HCT116 (cell line): ENCODE results near the gene MLLT3. TPM values are rescaled to one million over a fixed set of nuclear protein-coding genes. Genes with fewer than 3 reads are reported as not detected.

Experiments
- ATAC-seq: fragments of 200-7000 bp; cut with Tn5 transposase; 2 replicates; pipeline ENCODE4 v1.9.1; 2020; ENCODE audit warnings: mild to moderate bottlenecking, moderate library complexity
- BruUV-seq: library from RNA; stranded (reverse); fragments of 400-500 nt; replicated peaks from 2 replicates; lab custom pipeline; 2021; lab: Mats Ljungman, UMichigan
- CTCF ChIA-PET: fragments of 300-600 bp; sonication (Branson Sonifier 250); formaldehyde crosslinking; loops from one replicate; lab custom pipeline; 2021; ENCODE audit warnings: antibody characterized with exemption; lab: Charles Lee
- POLR2A ChIA-PET: fragments of 300-600, 350-600 bp; sonication (Branson Sonifier 250); formaldehyde crosslinking; loops from one replicate; lab custom pipeline; 2021; ENCODE audit warnings: antibody characterized with exemption; lab: Charles Lee
- RAD21 ChIA-PET, 2 experiments: fragments of 300-600 bp; sonication (Branson Sonifier 250); formaldehyde crosslinking; loops; one replicate each; lab custom pipeline; 2023; ENCODE audit warnings: low total read pairs in 2 of 2; ENCODE audit not compliant: uncharacterized antibody in 2 of 2, unreplicated experiment in 2 of 2, low non-redundant PET in 1 of 2; lab: Charles Lee
- DNase-seq: peaks from one replicate; pipeline ENCODE4 v3.0.0-alpha.2; 2010; ENCODE audit warnings: low read depth, low spot score
- H2AFZ ChIP-seq: fragments of 200-600 bp; shearing (Covaris generic), sonication (generic); 2 replicates; pipeline ENCODE4 v1.6.1; 2017; ENCODE audit warnings: low read depth, mixed run types, mixed read lengths, antibody characterized with exemption, low read length; ENCODE audit not compliant: poor library complexity, severe bottlenecking
- H3K27ac ChIP-seq: 2 replicates; pipeline ENCODE4 v1.5.1; 2012; ENCODE audit warnings: low read depth, low read length
- H3K27me3 ChIP-seq: fragments of 200-600 bp; sonication (generic); 2 replicates; pipeline ENCODE4 v1.6.1; 2016; ENCODE audit warnings: mixed run types, low read length, mixed read lengths; ENCODE audit not compliant: insufficient read depth
- H3K36me3 ChIP-seq, 2 experiments: fragments of 200-500 bp in 1 of 2; fragments of 200-600 bp in 1 of 2; sonication (Bioruptor generic) in 1 of 2; sonication (generic) in 1 of 2; 2 replicates each; pipeline versions ENCODE4 v1.5.1 to v1.6.1; 2014 to 2016; ENCODE audit warnings: low read length in 2 of 2, inconsistent platforms in 1 of 2, mixed read lengths in 1 of 2, mixed run types in 1 of 2; ENCODE audit not compliant: insufficient read depth in 2 of 2, control insufficient read depth in 1 of 2
- H3K4me1 ChIP-seq, 2 experiments: fragments of 200-600 bp in 1 of 2; sonication (generic) in 1 of 2; 2 replicates each; pipeline versions ENCODE4 v1.5.1 to v1.6.1; 2012 to 2017; ENCODE audit warnings: low read length in 2 of 2, inconsistent platforms in 1 of 2, mild to moderate bottlenecking in 1 of 2, mixed read lengths in 1 of 2, mixed run types in 1 of 2, moderate library complexity in 1 of 2; ENCODE audit not compliant: insufficient read depth in 2 of 2, control insufficient read depth in 1 of 2
- H3K4me2 ChIP-seq: fragments of 200-600 bp; sonication (generic); 2 replicates; pipeline ENCODE4 v1.6.1; 2017; ENCODE audit warnings: mixed run types, low read length, mixed read lengths
- H3K4me3 ChIP-seq, 2 experiments: fragments of 200-600 bp in 1 of 2; sonication (generic) in 1 of 2; replicated peaks in 1 of 2; 2 replicates each; pipeline ENCODE4 v1.5.1; 2011 to 2016; ENCODE audit warnings: low read length in 2 of 2, control low read depth in 1 of 2, low read depth in 1 of 2, mild to moderate bottlenecking in 1 of 2, mixed read lengths in 1 of 2, mixed run types in 1 of 2
- H3K79me2 ChIP-seq: fragments of 200-600 bp; sonication (generic); 2 replicates; pipeline ENCODE4 v1.6.1; 2017; ENCODE audit warnings: mild to moderate bottlenecking, mixed run types, low read length, moderate library complexity, mixed read lengths; ENCODE audit not compliant: insufficient read depth
- H3K9ac ChIP-seq: fragments of 200-600 bp; sonication (generic); 2 replicates; pipeline ENCODE4 v1.6.1; 2016; ENCODE audit warnings: low read length, mixed read lengths
- H3K9me2 ChIP-seq: fragments of 200-600 bp; sonication (generic), shearing (Covaris generic); 2 replicates; pipeline ENCODE4 v1.6.1; 2017; ENCODE audit warnings: mixed run types, mild to moderate bottlenecking, moderate library complexity; ENCODE audit not compliant: insufficient read depth
- H3K9me3 ChIP-seq, 2 experiments: fragments of 200-500 bp in 1 of 2; fragments of 200-600 bp in 1 of 2; sonication (Bioruptor generic) in 1 of 2; sonication (generic) in 1 of 2; 2 replicates each; pipeline ENCODE4 v1.6.1; 2014 to 2017; ENCODE audit warnings: low read length in 2 of 2, mixed read lengths in 2 of 2, inconsistent platforms in 1 of 2, low read depth in 1 of 2, mild to moderate bottlenecking in 1 of 2, mixed run types in 1 of 2, moderate library complexity in 1 of 2; ENCODE audit not compliant: control insufficient read depth in 1 of 2, insufficient read depth in 1 of 2
- H4K20me1 ChIP-seq: fragments of 200-600 bp; sonication (generic), shearing (Covaris generic); 2 replicates; pipeline ENCODE4 v1.6.1; 2017; ENCODE audit warnings: mixed run types, mild to moderate bottlenecking, moderate library complexity; ENCODE audit not compliant: insufficient read depth
- CBX3 ChIP-seq: IDR thresholded peaks from 2 replicates; pipeline ENCODE4 v1.6.1; 2012; ENCODE audit warnings: low read depth
- CEBPB ChIP-seq: IDR thresholded peaks from 2 replicates; pipeline ENCODE4 v1.6.1; 2012; ENCODE audit warnings: low read depth
- ELF1 ChIP-seq: IDR thresholded peaks from 2 replicates; pipeline ENCODE4 v1.6.1; 2012; ENCODE audit warnings: low read depth, borderline replicate concordance
- POLR2A ChIP-seq: IDR thresholded peaks from 2 replicates; pipeline ENCODE4 v1.7.0; 2011; ENCODE audit warnings: borderline replicate concordance; ENCODE audit not compliant: insufficient read depth, insufficient read length; ENCODE audit errors: extremely low read depth
- POLR2AphosphoS5 ChIP-seq: IDR thresholded peaks from 2 replicates; pipeline ENCODE4 v1.6.1; 2011; ENCODE audit warnings: mild to moderate bottlenecking, low read depth, low read length, moderate library complexity
- SIN3A ChIP-seq: IDR thresholded peaks from 2 replicates; pipeline ENCODE4 v1.6.1; 2012; ENCODE audit warnings: low read depth
- SP1 ChIP-seq: IDR thresholded peaks from 2 replicates; pipeline ENCODE4 v1.6.1; 2012; ENCODE audit warnings: low read depth
- SRF ChIP-seq: IDR thresholded peaks from 2 replicates; pipeline ENCODE4 v1.6.1; 2012; ENCODE audit warnings: low read depth
- YY1 ChIP-seq: IDR thresholded peaks from 2 replicates; pipeline ENCODE4 v1.6.1; 2011; ENCODE audit warnings: low read length, low read depth, moderate library complexity, mild to moderate bottlenecking; ENCODE audit not compliant: insufficient replicate concordance; ENCODE audit errors: extremely low read depth
- ZFX ChIP-seq: fragments of 450-650 bp; IDR thresholded peaks from 2 replicates; pipeline ENCODE4 v1.6.1; 2017
- intact Hi-C: fragments of 100-400 bp; cut with micrococcal nuclease; formaldehyde crosslinking; loops from 2 replicates; pipeline ENCODE4 v1.10.0; 2022
- total RNA-seq: library from RNA; stranded (reverse); gene quantifications from one replicate; pipeline ENCODE4 v1.2.1, GENCODE V29; 2021; ENCODE audit not compliant: unreplicated experiment
- TF ChIP-seq, protein P1 (sequence below): IDR thresholded peaks from 2 replicates; pipeline ENCODE4 v1.6.1; 2011; ENCODE audit warnings: mild to moderate bottlenecking, low read length, moderate library complexity; ENCODE audit not compliant: insufficient replicate concordance; ENCODE audit errors: extremely low read depth
- TF ChIP-seq, protein P2 (sequence below): IDR thresholded peaks from 2 replicates; pipeline ENCODE4 v1.6.1; 2012
- TF ChIP-seq, protein P3 (sequence below): IDR thresholded peaks from 2 replicates; pipeline ENCODE4 v1.6.1; 2012
- TF ChIP-seq, protein P4 (sequence below): IDR thresholded peaks from 2 replicates; pipeline ENCODE4 v1.6.1; 2012; ENCODE audit warnings: low read depth
- TF ChIP-seq, protein P5 (sequence below), 3 experiments: fragments of 200-600 bp in 1 of 3; sonication (generic) in 1 of 3; IDR thresholded peaks in 2 of 3; conservative IDR thresholded peaks in 1 of 3; 2 replicates each; pipeline ENCODE4 v1.5.1; 2012 to 2017; ENCODE audit warnings: low read depth in 2 of 3, low read length in 2 of 3, antibody characterized with exemption in 1 of 3, borderline replicate concordance in 1 of 3, control low read depth in 1 of 3, mild to moderate bottlenecking in 1 of 3, mixed read lengths in 1 of 3, mixed run types in 1 of 3, moderate library complexity in 1 of 3; ENCODE audit not compliant: insufficient read depth in 1 of 3

MLLT3 gene
- total RNA-seq, 1 experiment from 2014 or later: 4.3 TPM

DNA sequence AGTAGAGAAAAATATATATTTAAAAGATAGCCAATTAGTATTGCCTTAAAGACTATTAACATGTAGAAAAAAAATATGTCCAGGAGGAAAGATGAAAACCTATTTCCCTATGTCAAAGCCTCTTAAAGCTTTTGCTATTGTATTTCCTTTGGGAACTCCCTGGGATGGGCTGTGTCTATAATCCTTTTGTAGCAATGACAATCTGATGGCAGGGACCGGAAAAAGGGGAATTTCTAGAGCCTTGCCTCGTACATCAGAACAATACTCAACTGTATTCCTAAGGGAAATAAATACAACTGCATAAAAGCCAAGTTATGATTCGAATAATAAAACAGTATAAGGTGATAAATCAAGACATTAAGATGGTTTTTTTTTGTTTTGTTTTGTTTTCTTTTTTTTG, 257.3 kb downstream of the MLLT3 start:
- no peak overlapping the region for H3K9ac ChIP-seq
- no peaks in the 10 kb centered on the region for H3K9me3 ChIP-seq
- no peak for TF ChIP-seq ELF1
- TF ChIP-seq SIN3A: no peak
- TF ChIP-seq CEBPB: no peak
- no peak for TF ChIP-seq ZFX
- TF ChIP-seq POLR2A: no peak
- TF ChIP-seq, protein P1, sequence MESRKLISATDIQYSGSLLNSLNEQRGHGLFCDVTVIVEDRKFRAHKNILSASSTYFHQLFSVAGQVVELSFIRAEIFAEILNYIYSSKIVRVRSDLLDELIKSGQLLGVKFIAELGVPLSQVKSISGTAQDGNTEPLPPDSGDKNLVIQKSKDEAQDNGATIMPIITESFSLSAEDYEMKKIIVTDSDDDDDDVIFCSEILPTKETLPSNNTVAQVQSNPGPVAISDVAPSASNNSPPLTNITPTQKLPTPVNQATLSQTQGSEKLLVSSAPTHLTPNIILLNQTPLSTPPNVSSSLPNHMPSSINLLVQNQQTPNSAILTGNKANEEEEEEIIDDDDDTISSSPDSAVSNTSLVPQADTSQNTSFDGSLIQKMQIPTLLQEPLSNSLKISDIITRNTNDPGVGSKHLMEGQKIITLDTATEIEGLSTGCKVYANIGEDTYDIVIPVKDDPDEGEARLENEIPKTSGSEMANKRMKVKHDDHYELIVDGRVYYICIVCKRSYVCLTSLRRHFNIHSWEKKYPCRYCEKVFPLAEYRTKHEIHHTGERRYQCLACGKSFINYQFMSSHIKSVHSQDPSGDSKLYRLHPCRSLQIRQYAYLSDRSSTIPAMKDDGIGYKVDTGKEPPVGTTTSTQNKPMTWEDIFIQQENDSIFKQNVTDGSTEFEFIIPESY: no peak
- TF ChIP-seq, protein P2, sequence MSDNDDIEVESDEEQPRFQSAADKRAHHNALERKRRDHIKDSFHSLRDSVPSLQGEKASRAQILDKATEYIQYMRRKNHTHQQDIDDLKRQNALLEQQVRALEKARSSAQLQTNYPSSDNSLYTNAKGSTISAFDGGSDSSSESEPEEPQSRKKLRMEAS: no peak
- TF ChIP-seq CBX3: no peak
- no peak for TF ChIP-seq SP1
- TF ChIP-seq YY1: no peak
- TF ChIP-seq, protein P3, sequence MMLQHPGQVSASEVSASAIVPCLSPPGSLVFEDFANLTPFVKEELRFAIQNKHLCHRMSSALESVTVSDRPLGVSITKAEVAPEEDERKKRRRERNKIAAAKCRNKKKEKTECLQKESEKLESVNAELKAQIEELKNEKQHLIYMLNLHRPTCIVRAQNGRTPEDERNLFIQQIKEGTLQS: no peak
- TF ChIP-seq, protein P4, sequence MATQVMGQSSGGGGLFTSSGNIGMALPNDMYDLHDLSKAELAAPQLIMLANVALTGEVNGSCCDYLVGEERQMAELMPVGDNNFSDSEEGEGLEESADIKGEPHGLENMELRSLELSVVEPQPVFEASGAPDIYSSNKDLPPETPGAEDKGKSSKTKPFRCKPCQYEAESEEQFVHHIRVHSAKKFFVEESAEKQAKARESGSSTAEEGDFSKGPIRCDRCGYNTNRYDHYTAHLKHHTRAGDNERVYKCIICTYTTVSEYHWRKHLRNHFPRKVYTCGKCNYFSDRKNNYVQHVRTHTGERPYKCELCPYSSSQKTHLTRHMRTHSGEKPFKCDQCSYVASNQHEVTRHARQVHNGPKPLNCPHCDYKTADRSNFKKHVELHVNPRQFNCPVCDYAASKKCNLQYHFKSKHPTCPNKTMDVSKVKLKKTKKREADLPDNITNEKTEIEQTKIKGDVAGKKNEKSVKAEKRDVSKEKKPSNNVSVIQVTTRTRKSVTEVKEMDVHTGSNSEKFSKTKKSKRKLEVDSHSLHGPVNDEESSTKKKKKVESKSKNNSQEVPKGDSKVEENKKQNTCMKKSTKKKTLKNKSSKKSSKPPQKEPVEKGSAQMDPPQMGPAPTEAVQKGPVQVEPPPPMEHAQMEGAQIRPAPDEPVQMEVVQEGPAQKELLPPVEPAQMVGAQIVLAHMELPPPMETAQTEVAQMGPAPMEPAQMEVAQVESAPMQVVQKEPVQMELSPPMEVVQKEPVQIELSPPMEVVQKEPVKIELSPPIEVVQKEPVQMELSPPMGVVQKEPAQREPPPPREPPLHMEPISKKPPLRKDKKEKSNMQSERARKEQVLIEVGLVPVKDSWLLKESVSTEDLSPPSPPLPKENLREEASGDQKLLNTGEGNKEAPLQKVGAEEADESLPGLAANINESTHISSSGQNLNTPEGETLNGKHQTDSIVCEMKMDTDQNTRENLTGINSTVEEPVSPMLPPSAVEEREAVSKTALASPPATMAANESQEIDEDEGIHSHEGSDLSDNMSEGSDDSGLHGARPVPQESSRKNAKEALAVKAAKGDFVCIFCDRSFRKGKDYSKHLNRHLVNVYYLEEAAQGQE: no peak
- TF ChIP-seq POLR2AphosphoS5: no peak
- TF ChIP-seq, protein P5, sequence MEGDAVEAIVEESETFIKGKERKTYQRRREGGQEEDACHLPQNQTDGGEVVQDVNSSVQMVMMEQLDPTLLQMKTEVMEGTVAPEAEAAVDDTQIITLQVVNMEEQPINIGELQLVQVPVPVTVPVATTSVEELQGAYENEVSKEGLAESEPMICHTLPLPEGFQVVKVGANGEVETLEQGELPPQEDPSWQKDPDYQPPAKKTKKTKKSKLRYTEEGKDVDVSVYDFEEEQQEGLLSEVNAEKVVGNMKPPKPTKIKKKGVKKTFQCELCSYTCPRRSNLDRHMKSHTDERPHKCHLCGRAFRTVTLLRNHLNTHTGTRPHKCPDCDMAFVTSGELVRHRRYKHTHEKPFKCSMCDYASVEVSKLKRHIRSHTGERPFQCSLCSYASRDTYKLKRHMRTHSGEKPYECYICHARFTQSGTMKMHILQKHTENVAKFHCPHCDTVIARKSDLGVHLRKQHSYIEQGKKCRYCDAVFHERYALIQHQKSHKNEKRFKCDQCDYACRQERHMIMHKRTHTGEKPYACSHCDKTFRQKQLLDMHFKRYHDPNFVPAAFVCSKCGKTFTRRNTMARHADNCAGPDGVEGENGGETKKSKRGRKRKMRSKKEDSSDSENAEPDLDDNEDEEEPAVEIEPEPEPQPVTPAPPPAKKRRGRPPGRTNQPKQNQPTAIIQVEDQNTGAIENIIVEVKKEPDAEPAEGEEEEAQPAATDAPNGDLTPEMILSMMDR (IDR thresholded peaks at IDR 0.05 in 2 of 3, conservative IDR thresholded peaks at IDR 0.05 in 1 of 3; ENCODE audit: borderline replicate concordance in 1 of 3, insufficient read depth in 1 of 3, low read depth in 2 of 3, low read length in 2 of 3): no peak
- TF ChIP-seq SRF: no peak
- H3K4me1 ChIP-seq: no peaks in the 10 kb centered on the region
- no peak overlapping the region for H3K4me3 ChIP-seq
- no peaks in the 10 kb centered on the region for H3K9me2 ChIP-seq
- RAD21 ChIA-PET: no interaction called here
- CTCF ChIA-PET: no interaction called here
- H3K79me2 ChIP-seq: no peaks in the 10 kb centered on the region
- POLR2A ChIA-PET: no interaction called here
- intact Hi-C loops: no loop called here
- H4K20me1 ChIP-seq: no peaks in the 10 kb centered on the region
- H3K27me3 ChIP-seq: peaks cover 6% of the 10 kb centered on the region; the same call in 1 of the 2 replicates
- no TSS peak for BruUV-seq
- H3K4me2 ChIP-seq: no peak overlapping the region
- H2AFZ ChIP-seq: no peak overlapping the region
- ATAC-seq: no peak
- H3K36me3 ChIP-seq: no peaks in the 10 kb centered on the region
- no peak overlapping the region for H3K27ac ChIP-seq
- DNase-seq: no peak
